Panc1 (cell line): ENCODE measurements around the gene PIK3R6. TPM values are rescaled to one million over a fixed set of nuclear protein-coding genes. Genes with fewer than 3 reads are reported as not detected.

Experiments used
- ATAC-seq: fragments of 200-7000 bp; cut with Tn5 transposase; 2 replicates; pipeline ENCODE4 v1.9.1; 2020; ENCODE audit warnings: mild to moderate bottlenecking, moderate library complexity
- BruUV-seq: library from RNA; stranded (reverse); fragments of 400-500 nt; replicated peaks from 2 replicates; lab custom pipeline; 2021; lab: Mats Ljungman, UMichigan
- CTCF ChIA-PET: fragments of 300-600 bp; sonication (Branson Sonifier 250); formaldehyde crosslinking; loops from one replicate; lab custom pipeline; 2022; ENCODE audit warnings: antibody characterized with exemption; lab: Charles Lee
- POLR2A ChIA-PET: fragments of 300-600 bp; sonication (Branson Sonifier 250); formaldehyde crosslinking; loops from one replicate; lab custom pipeline; 2022; ENCODE audit warnings: antibody characterized with exemption; lab: Charles Lee
- DNase-seq: peaks from one replicate; pipeline ENCODE4 v3.0.0-alpha.2; 2010; ENCODE audit warnings: low read depth, low spot score
- H3K27ac ChIP-seq: 2 replicates; pipeline ENCODE4 v1.5.1; 2011; ENCODE audit warnings: mild to moderate bottlenecking, low read length, inconsistent platforms
- H3K27me3 ChIP-seq: fragments of 200-500 bp; sonication (Bioruptor generic); 2 replicates; pipeline ENCODE4 v1.6.0; 2014; ENCODE audit warnings: low read length, inconsistent platforms; ENCODE audit not compliant: control insufficient read depth, insufficient read depth
- H3K36me3 ChIP-seq: fragments of 200-500 bp; sonication (Bioruptor generic); 2 replicates; pipeline ENCODE4 v1.5.1; 2014; ENCODE audit warnings: inconsistent platforms, mild to moderate bottlenecking, low read length, moderate library complexity; ENCODE audit not compliant: control insufficient read depth, insufficient read depth
- H3K4me1 ChIP-seq: 2 replicates; pipeline ENCODE4 v1.5.1; 2011; ENCODE audit warnings: inconsistent platforms, mild to moderate bottlenecking, low read length, moderate library complexity; ENCODE audit not compliant: control insufficient read depth, insufficient read depth
- H3K4me3 ChIP-seq, 2 experiments: 2 replicates each; pipeline ENCODE4 v1.5.1; 2011 to 2012; ENCODE audit warnings: low read depth in 2 of 2, low read length in 2 of 2, mild to moderate bottlenecking in 2 of 2, inconsistent platforms in 1 of 2, moderate library complexity in 1 of 2
- H3K9me3 ChIP-seq: fragments of 200-500 bp; sonication (Bioruptor generic); 2 replicates; pipeline ENCODE4 v1.5.1; 2014; ENCODE audit warnings: low read depth, mild to moderate bottlenecking, inconsistent platforms, low read length, moderate library complexity; ENCODE audit not compliant: control insufficient read depth, insufficient read depth
- POLR2AphosphoS5 ChIP-seq: IDR thresholded peaks from 2 replicates; pipeline ENCODE4 v1.6.1; 2012; ENCODE audit warnings: mild to moderate bottlenecking, low read depth, low read length, moderate library complexity
- SIN3A ChIP-seq: IDR thresholded peaks from 2 replicates; pipeline ENCODE4 v1.6.1; 2012; ENCODE audit warnings: low read depth, mild to moderate bottlenecking, low read length, moderate library complexity, borderline replicate concordance; ENCODE audit not compliant: insufficient read depth
- TCF7L2 ChIP-seq: IDR thresholded peaks from 2 replicates; pipeline ENCODE4 v1.6.1; 2011; ENCODE audit warnings: mild to moderate bottlenecking, low read depth, low read length, inconsistent platforms
- in situ Hi-C: cut with HindIII; loops from 2 replicates; pipeline ENCODE4 v1.10.0; 2016; ENCODE audit warnings: low sequenced_read_pairs, low pct_unique_long_range_greater_than_20kb
- intact Hi-C: fragments of 100-400 bp; cut with micrococcal nuclease; formaldehyde crosslinking; loops from one replicate; pipeline ENCODE4 v1.10.0; 2022; ENCODE audit not compliant: unreplicated experiment
- total RNA-seq: library from RNA; stranded (reverse); gene quantifications from one replicate; pipeline ENCODE4 v1.2.1, GENCODE V29; 2021; ENCODE audit not compliant: unreplicated experiment
- TF ChIP-seq, protein P1 (sequence below), 2 experiments: IDR thresholded peaks; 2 replicates each; pipeline ENCODE4 v1.6.1; 2011 to 2012; ENCODE audit warnings: low read depth in 2 of 2, control low read depth in 1 of 2, low read length in 1 of 2, mild to moderate bottlenecking in 1 of 2, moderate library complexity in 1 of 2; ENCODE audit not compliant: insufficient read depth in 1 of 2
- TF ChIP-seq, protein P2 (sequence below): fragments of 450-650 bp; IDR thresholded peaks from 2 replicates; pipeline ENCODE4 v1.5.1; 2017; ENCODE audit warnings: mild to moderate bottlenecking

PIK3R6 gene
- total RNA-seq, 1 experiment from 2014 or later: not detected

DNA sequence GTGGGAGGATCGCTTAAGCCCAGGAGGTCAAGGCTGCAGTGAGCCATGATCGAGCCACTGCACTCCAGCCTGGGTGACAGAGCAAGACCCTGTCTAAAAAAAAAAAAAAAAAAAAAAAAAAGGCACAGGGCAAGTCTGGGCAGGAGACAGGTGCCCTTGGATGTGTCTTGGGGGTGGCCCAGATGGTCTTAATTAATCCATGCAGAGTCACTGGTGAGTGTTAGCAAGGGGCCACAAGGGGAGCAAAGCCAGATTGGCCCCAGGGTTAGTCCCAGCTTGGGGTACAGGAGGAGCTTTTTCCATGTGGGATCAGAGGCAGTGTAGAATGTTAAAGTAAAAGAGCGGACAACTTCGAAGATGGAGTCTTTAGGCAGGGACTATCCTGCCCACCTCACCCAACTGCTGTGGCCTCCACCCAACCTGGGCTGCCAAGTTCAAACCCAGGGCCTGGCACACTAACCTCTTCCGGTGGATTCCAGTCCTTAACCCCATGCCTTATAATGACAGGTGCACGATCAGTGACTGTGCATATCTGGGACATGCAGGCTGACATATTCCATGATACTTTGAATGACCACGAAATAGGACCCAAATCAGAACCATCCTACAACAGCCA, 36.1 kb downstream of the PIK3R6 start:
- H3K27me3 ChIP-seq: peaks cover 3% of the 10 kb centered on the region
- in situ Hi-C loops: no loop called here
- TF ChIP-seq, protein P1, sequence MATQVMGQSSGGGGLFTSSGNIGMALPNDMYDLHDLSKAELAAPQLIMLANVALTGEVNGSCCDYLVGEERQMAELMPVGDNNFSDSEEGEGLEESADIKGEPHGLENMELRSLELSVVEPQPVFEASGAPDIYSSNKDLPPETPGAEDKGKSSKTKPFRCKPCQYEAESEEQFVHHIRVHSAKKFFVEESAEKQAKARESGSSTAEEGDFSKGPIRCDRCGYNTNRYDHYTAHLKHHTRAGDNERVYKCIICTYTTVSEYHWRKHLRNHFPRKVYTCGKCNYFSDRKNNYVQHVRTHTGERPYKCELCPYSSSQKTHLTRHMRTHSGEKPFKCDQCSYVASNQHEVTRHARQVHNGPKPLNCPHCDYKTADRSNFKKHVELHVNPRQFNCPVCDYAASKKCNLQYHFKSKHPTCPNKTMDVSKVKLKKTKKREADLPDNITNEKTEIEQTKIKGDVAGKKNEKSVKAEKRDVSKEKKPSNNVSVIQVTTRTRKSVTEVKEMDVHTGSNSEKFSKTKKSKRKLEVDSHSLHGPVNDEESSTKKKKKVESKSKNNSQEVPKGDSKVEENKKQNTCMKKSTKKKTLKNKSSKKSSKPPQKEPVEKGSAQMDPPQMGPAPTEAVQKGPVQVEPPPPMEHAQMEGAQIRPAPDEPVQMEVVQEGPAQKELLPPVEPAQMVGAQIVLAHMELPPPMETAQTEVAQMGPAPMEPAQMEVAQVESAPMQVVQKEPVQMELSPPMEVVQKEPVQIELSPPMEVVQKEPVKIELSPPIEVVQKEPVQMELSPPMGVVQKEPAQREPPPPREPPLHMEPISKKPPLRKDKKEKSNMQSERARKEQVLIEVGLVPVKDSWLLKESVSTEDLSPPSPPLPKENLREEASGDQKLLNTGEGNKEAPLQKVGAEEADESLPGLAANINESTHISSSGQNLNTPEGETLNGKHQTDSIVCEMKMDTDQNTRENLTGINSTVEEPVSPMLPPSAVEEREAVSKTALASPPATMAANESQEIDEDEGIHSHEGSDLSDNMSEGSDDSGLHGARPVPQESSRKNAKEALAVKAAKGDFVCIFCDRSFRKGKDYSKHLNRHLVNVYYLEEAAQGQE (IDR thresholded peaks at IDR 0.05; ENCODE audit: insufficient read depth in 1 of 2, low read depth in 2 of 2, low read length in 1 of 2): no peak
- TF ChIP-seq, protein P2, sequence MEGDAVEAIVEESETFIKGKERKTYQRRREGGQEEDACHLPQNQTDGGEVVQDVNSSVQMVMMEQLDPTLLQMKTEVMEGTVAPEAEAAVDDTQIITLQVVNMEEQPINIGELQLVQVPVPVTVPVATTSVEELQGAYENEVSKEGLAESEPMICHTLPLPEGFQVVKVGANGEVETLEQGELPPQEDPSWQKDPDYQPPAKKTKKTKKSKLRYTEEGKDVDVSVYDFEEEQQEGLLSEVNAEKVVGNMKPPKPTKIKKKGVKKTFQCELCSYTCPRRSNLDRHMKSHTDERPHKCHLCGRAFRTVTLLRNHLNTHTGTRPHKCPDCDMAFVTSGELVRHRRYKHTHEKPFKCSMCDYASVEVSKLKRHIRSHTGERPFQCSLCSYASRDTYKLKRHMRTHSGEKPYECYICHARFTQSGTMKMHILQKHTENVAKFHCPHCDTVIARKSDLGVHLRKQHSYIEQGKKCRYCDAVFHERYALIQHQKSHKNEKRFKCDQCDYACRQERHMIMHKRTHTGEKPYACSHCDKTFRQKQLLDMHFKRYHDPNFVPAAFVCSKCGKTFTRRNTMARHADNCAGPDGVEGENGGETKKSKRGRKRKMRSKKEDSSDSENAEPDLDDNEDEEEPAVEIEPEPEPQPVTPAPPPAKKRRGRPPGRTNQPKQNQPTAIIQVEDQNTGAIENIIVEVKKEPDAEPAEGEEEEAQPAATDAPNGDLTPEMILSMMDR: no peak
- TF ChIP-seq POLR2AphosphoS5: no peak
- DNase-seq: no peak
- CTCF ChIA-PET: interaction anchor here (0.6 to 0.7 kb wide), 2 partner anchors 466 to 512 kb away, joined by 4 to 7 read pairs; no protein-coding TSS in a partner anchor
- no peak overlapping the region for H3K27ac ChIP-seq
- intact Hi-C loops: no loop called here
- no peak for ATAC-seq
- no peaks in the 10 kb centered on the region for H3K36me3 ChIP-seq
- POLR2A ChIA-PET: no interaction called here
- H3K4me1 ChIP-seq: no peaks in the 10 kb centered on the region
- no TSS peak for BruUV-seq
- no peak overlapping the region for H3K4me3 ChIP-seq
- no peaks in the 10 kb centered on the region for H3K9me3 ChIP-seq

DNA sequence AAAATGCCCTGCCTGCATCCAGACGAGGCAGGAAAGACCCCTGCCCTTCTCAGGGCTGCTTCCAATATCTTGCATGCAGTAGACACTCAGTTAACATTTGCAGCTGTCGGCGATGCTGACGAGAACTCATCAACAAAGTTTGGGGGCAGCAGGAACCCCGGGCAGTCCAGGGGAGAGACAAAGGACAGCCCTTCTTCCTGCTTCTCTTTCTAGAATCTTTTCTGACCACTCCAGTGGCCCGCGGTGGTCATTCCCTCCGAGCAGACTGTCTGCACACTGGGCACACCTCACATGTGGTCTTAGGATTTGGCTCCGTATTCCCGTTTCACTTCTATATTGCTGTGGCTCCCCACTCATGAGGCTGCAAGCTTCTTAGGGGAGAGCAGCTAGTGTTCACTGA, 37.3 kb downstream of the PIK3R6 start:
- H3K9me3 ChIP-seq: no peaks in the 10 kb centered on the region
- BruUV-seq: no TSS peak
- peaks cover 3% of the 10 kb centered on the region for H3K27me3 ChIP-seq
- no peak overlapping the region for H3K4me3 ChIP-seq
- ATAC-seq (no peak), DNase-seq (no peak)
- no peaks in the 10 kb centered on the region for H3K36me3 ChIP-seq
- POLR2A ChIA-PET: no interaction called here
- no peak for TF ChIP-seq SIN3A
- TF ChIP-seq, protein P1 (IDR thresholded peaks at IDR 0.05; ENCODE audit: insufficient read depth in 1 of 2, low read depth in 2 of 2, low read length in 1 of 2): no peak
- TF ChIP-seq, protein P2: no peak
- TF ChIP-seq POLR2AphosphoS5: no peak
- TF ChIP-seq TCF7L2: no peak
- no peak overlapping the region for H3K27ac ChIP-seq
- in situ Hi-C loops (no loop called here), intact Hi-C loops (no loop called here)
- no peaks in the 10 kb centered on the region for H3K4me1 ChIP-seq
- CTCF ChIA-PET: no interaction called here
